HepG2 (cell line): ENCODE data around the gene ABCA3. TPM values are rescaled to one million over a fixed set of nuclear protein-coding genes. Genes with fewer than 3 reads are reported as not detected.
A peak's percentile ranks its signal among the peaks of the same experiment; 100 is the strongest.

Experiments
- KDM2A ChIP-seq: sonication (generic); formaldehyde crosslinking; IDR thresholded peaks from 2 replicates; pipeline ENCODE4 v1.4.0; 2020; ENCODE audit warnings: low read depth, missing genetic modification reagents, borderline replicate concordance
- POGK ChIP-seq: sonication (generic); formaldehyde crosslinking; conservative IDR thresholded peaks from 2 replicates; pipeline ENCODE4 v1.8.0; 2022; ENCODE audit warnings: mild to moderate bottlenecking, moderate library complexity, missing genetic modification reagents
- POLR2A ChIP-seq, 2 experiments: IDR thresholded peaks; 2 replicates each; pipeline ENCODE4 v1.6.1; 2011; ENCODE audit warnings: low read depth in 2 of 2, low read length in 2 of 2, mild to moderate bottlenecking in 1 of 2, moderate library complexity in 1 of 2; ENCODE audit not compliant: insufficient read depth in 1 of 2
- ZSCAN22 ChIP-seq: sonication (generic); formaldehyde crosslinking; IDR thresholded peaks from 2 replicates; pipeline ENCODE4 v1.4.0; 2020; ENCODE audit warnings: mild to moderate bottlenecking, missing genetic modification reagents
- microRNA counts: library from miRNA; unstranded; fragments of <30 nt; microRNA quantifications from one replicate; lab custom pipeline; 2015
- microRNA-seq: library from miRNA; unstranded; fragments of <30 nt; microRNA quantifications from one replicate; pipeline ENCODE4, GENCODE V29; 2020
- polyA plus RNA-seq, 8 experiments: library from polyadenylated mRNA; depleted of rRNA in 3 of 8; stranded (reverse) in 7 of 8; unstranded in 1 of 8; fragments of >200 nt; fragmentation: Illumina TruSeq in 4 of 8; extraction: Trizol in 4 of 8; gene quantifications; 2 replicates each; pipeline versions ENCODE4 v1.2.1 to v1.2.3, GENCODE V29; 2011 to 2016; ENCODE audit warnings: low read depth in 4 of 8, missing spikeins in 1 of 8, mixed read lengths in 1 of 8; ENCODE audit not compliant: insufficient read depth in 1 of 8
- small RNA-seq, 3 experiments: library from RNA; depleted of rRNA; stranded (forward); fragments of <200 nt; gene quantifications; one replicate each; pipeline ENCODE3, GENCODE V24; 2012; ENCODE audit warnings: low read depth in 2 of 3, low replicate concordance in 1 of 3; ENCODE audit not compliant: insufficient read length in 3 of 3, insufficient read depth in 2 of 3
- total RNA-seq, 5 experiments: library from RNA; depleted of rRNA; stranded (reverse); fragments of >200 nt; fragmentation: Illumina TruSeq; extraction: Trizol; gene quantifications; 2 replicates each; pipeline ENCODE4 v1.2.3, GENCODE V29; 2016; ENCODE audit warnings: low read depth in 1 of 5
- TF ChIP-seq, protein P1 (sequence below): sonication (generic); formaldehyde crosslinking; IDR thresholded peaks from 2 replicates; pipeline ENCODE4 v1.4.0; 2020; ENCODE audit warnings: missing genetic modification reagents, borderline replicate concordance
- TF ChIP-seq, protein P2 (sequence below): sonication (generic); formaldehyde crosslinking; IDR thresholded peaks from 2 replicates; pipeline ENCODE4 v1.4.0; 2020; ENCODE audit warnings: missing genetic modification reagents

ABCA3 gene
- total and polyA plus RNA-seq, 2 of the 13 experiments (the other 11 are each of a cell fraction or from before 2014, with no cell fraction given) = 0.60 to 1.5 TPM

GRCh38 chr16:2226245-2226793 is 114.2 kb downstream of the ABCA3 start (continued):
- TF ChIP-seq, protein P1, sequence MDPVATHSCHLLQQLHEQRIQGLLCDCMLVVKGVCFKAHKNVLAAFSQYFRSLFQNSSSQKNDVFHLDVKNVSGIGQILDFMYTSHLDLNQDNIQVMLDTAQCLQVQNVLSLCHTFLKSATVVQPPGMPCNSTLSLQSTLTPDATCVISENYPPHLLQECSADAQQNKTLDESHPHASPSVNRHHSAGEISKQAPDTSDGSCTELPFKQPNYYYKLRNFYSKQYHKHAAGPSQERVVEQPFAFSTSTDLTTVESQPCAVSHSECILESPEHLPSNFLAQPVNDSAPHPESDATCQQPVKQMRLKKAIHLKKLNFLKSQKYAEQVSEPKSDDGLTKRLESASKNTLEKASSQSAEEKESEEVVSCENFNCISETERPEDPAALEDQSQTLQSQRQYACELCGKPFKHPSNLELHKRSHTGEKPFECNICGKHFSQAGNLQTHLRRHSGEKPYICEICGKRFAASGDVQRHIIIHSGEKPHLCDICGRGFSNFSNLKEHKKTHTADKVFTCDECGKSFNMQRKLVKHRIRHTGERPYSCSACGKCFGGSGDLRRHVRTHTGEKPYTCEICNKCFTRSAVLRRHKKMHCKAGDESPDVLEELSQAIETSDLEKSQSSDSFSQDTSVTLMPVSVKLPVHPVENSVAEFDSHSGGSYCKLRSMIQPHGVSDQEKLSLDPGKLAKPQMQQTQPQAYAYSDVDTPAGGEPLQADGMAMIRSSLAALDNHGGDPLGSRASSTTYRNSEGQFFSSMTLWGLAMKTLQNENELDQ (CRISPR knock-in tag) = no peak
- TF ChIP-seq, protein P2, sequence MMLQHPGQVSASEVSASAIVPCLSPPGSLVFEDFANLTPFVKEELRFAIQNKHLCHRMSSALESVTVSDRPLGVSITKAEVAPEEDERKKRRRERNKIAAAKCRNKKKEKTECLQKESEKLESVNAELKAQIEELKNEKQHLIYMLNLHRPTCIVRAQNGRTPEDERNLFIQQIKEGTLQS (CRISPR knock-in tag) = no peak
- TF ChIP-seq POLR2A (IDR thresholded peaks at IDR 0.05; ENCODE audit: insufficient read depth in 1 of 2, low read depth in 2 of 2, low read length in 2 of 2) = peak in 1 of 2 experiments; percentile 58; a peak in 2 of 4 replicates
- TF ChIP-seq POGK = 0 out of 2 replicates have a peak, but pooled peaks have one; percentile 52
- no peak for TF ChIP-seq ZSCAN22
- TF ChIP-seq KDM2A = peak; percentile 37; the same call in 1 of the 2 replicates

MicroRNA genes within 50 kb of the gene (microRNA counts, 767-probe panel; counts per million panel counts)
- microRNA hsa-miR-940 (lab: Ali Mortazavi, UCI) = not detected

Small RNA genes lying within 50 kb of the gene (microRNA-seq; reads per million reads assigned to microRNA genes)
- 2.4 reads per million, percentile 13 among the genes with 10 or more reads in this experiment for gene MIR3677
- not detected for gene MIR4717

Small RNA genes lying within 50 kb of the gene (small RNA-seq; reads per million reads assigned to genes)
- gene MIR3677 (0 to 0.97 (median 0) reads per million in 3 experiments), gene MIR4717 (0 reads per million in 3 experiments)

Other genes starting within 250 kb of the ABCA3 start
- 9.1 and 22.1 TPM in 2 replicates for gene PKD1, start 204.8 kb downstream of the ABCA3 start, total RNA-seq (2016; rRNA removed; fragmentation: Illumina TruSeq; extraction: Trizol)
- gene PKD1, start 204.8 kb downstream of the ABCA3 start, polyA plus RNA-seq (2011; rRNA removed) = 23.0 and 40.7 TPM in 2 replicates
- 0.45 and 0.86 TPM in 2 replicates for gene RAB26, start 192.1 kb downstream of the ABCA3 start, total RNA-seq (2016; rRNA removed; fragmentation: Illumina TruSeq; extraction: Trizol)
- gene RAB26, start 192.1 kb downstream of the ABCA3 start, polyA plus RNA-seq (2011; rRNA removed) = 3.6 and 3.7 TPM in 2 replicates
- 40.3 and 47.9 TPM in 2 replicates for gene TRAF7, start 184.9 kb downstream of the ABCA3 start, total RNA-seq (2016; rRNA removed; fragmentation: Illumina TruSeq; extraction: Trizol)
- gene TRAF7, start 184.9 kb downstream of the ABCA3 start, polyA plus RNA-seq (2011; rRNA removed) = 65.6 and 67.9 TPM in 2 replicates
- gene CASKIN1, start 144.1 kb downstream of the ABCA3 start, total RNA-seq (2016; rRNA removed; fragmentation: Illumina TruSeq; extraction: Trizol) = 1.2 and 1.4 TPM in 2 replicates
- 2.2 and 9.4 TPM in 2 replicates for gene CASKIN1, start 144.1 kb downstream of the ABCA3 start, polyA plus RNA-seq (2011; rRNA removed)
- 25.2 and 30.8 TPM in 2 replicates for gene MLST8, start 135.3 kb downstream of the ABCA3 start, total RNA-seq (2016; rRNA removed; fragmentation: Illumina TruSeq; extraction: Trizol)
- gene MLST8, start 135.3 kb downstream of the ABCA3 start, polyA plus RNA-seq (2011; rRNA removed) = 70.9 and 72.7 TPM in 2 replicates
- gene BRICD5, start 129.9 kb downstream of the ABCA3 start, total RNA-seq (2016; rRNA removed; fragmentation: Illumina TruSeq; extraction: Trizol) = 1.7 and 5.8 TPM in 2 replicates
- gene BRICD5, start 129.9 kb downstream of the ABCA3 start, polyA plus RNA-seq (2011; rRNA removed) = 1.6 and 2.0 TPM in 2 replicates
- 15.6 and 18.3 TPM in 2 replicates for gene PGP, start 125.9 kb downstream of the ABCA3 start, total RNA-seq (2016; rRNA removed; fragmentation: Illumina TruSeq; extraction: Trizol)
- 7.3 and 8.4 TPM in 2 replicates for gene PGP, start 125.9 kb downstream of the ABCA3 start, polyA plus RNA-seq (2011; rRNA removed)
- 10.3 and 19.5 TPM in 2 replicates for gene E4F1, start 117.1 kb downstream of the ABCA3 start, total RNA-seq (2016; rRNA removed; fragmentation: Illumina TruSeq; extraction: Trizol)
- gene E4F1, start 117.1 kb downstream of the ABCA3 start, polyA plus RNA-seq (2011; rRNA removed) = 13.8 and 17.2 TPM in 2 replicates
- gene DNASE1L2, start 104.3 kb downstream of the ABCA3 start, total RNA-seq (2016; rRNA removed; fragmentation: Illumina TruSeq; extraction: Trizol) = 0.11 and 0.44 TPM in 2 replicates
- gene DNASE1L2, start 104.3 kb downstream of the ABCA3 start, polyA plus RNA-seq (2011; rRNA removed) = 0.50 and 1.2 TPM in 2 replicates
- 73.8 and 82.0 TPM in 2 replicates for gene ECI1, start 89.1 kb downstream of the ABCA3 start, total RNA-seq (2016; rRNA removed; fragmentation: Illumina TruSeq; extraction: Trizol)
- gene ECI1, start 89.1 kb downstream of the ABCA3 start, polyA plus RNA-seq (2011; rRNA removed) = 102 and 117 TPM in 2 replicates
- gene RNPS1, start 72.6 kb downstream of the ABCA3 start, total RNA-seq (2016; rRNA removed; fragmentation: Illumina TruSeq; extraction: Trizol) = 126 and 127 TPM in 2 replicates
- gene RNPS1, start 72.6 kb downstream of the ABCA3 start, polyA plus RNA-seq (2011; rRNA removed) = 124 and 133 TPM in 2 replicates
- gene CCNF, start 88.7 kb upstream of the ABCA3 start, total RNA-seq (2016; rRNA removed; fragmentation: Illumina TruSeq; extraction: Trizol) = 13.7 and 22.8 TPM in 2 replicates
- 5.0 and 6.4 TPM in 2 replicates for gene CCNF, start 88.7 kb upstream of the ABCA3 start, polyA plus RNA-seq (2011; rRNA removed)
- gene TEDC2, start 119.4 kb upstream of the ABCA3 start, total RNA-seq (2016; rRNA removed; fragmentation: Illumina TruSeq; extraction: Trizol) = 19.7 and 24.4 TPM in 2 replicates
- 5.9 and 6.2 TPM in 2 replicates for gene TEDC2, start 119.4 kb upstream of the ABCA3 start, polyA plus RNA-seq (2011; rRNA removed)
- 0.20 and 0.35 TPM in 2 replicates for gene NTN3, start 130.6 kb upstream of the ABCA3 start, total RNA-seq (2016; rRNA removed; fragmentation: Illumina TruSeq; extraction: Trizol)
- gene NTN3, start 130.6 kb upstream of the ABCA3 start, polyA plus RNA-seq (2011; rRNA removed) = 0.09 and 0.29 TPM in 2 replicates
- gene TBC1D24, start 134.4 kb upstream of the ABCA3 start, total RNA-seq (2016; rRNA removed; fragmentation: Illumina TruSeq; extraction: Trizol) = 13.7 and 17.6 TPM in 2 replicates
- 7.7 and 8.4 TPM in 2 replicates for gene TBC1D24, start 134.4 kb upstream of the ABCA3 start, polyA plus RNA-seq (2011; rRNA removed)
- 7.2 and 10.4 TPM in 2 replicates for gene ATP6V0C, start 173.2 kb upstream of the ABCA3 start, total RNA-seq (2016; rRNA removed; fragmentation: Illumina TruSeq; extraction: Trizol)
- 20.1 and 21.1 TPM in 2 replicates for gene ATP6V0C, start 173.2 kb upstream of the ABCA3 start, polyA plus RNA-seq (2011; rRNA removed)
- gene AMDHD2, start 179.6 kb upstream of the ABCA3 start, total RNA-seq (2016; rRNA removed; fragmentation: Illumina TruSeq; extraction: Trizol) = 13.8 and 39.1 TPM in 2 replicates
- gene AMDHD2, start 179.6 kb upstream of the ABCA3 start, polyA plus RNA-seq (2011; rRNA removed) = 33.5 and 51.3 TPM in 2 replicates
- not detected in 2 replicates for gene CEMP1, start 190.7 kb upstream of the ABCA3 start, total RNA-seq (2016; rRNA removed; fragmentation: Illumina TruSeq; extraction: Trizol)
- gene CEMP1, start 190.7 kb upstream of the ABCA3 start, polyA plus RNA-seq (2011; rRNA removed) = 0.04 TPM in 1 of 2 replicates, not detected in the other
- 59.6 and 72.9 TPM in 2 replicates for gene PDPK1, start 197.3 kb upstream of the ABCA3 start, total RNA-seq (2016; rRNA removed; fragmentation: Illumina TruSeq; extraction: Trizol)
- 129 TPM in 2 replicates for gene PDPK1, start 197.3 kb upstream of the ABCA3 start, polyA plus RNA-seq (2011; rRNA removed)